COLO668 (cell line): ENCODE measurements around the gene PLCB1.
A peak's percentile ranks its signal among the peaks of the same experiment; 100 is the strongest.

Experiments used
- DNase-seq: peaks from one replicate; lab custom pipeline; 2025; ENCODE audit not compliant: unreplicated experiment; lab: John Stamatoyannopoulos, UW

PLCB1 gene

GRCh38 chr20:8525017-8525343, 392.9 kb downstream of the PLCB1 start:
- DNase-seq, result no peak

DNA sequence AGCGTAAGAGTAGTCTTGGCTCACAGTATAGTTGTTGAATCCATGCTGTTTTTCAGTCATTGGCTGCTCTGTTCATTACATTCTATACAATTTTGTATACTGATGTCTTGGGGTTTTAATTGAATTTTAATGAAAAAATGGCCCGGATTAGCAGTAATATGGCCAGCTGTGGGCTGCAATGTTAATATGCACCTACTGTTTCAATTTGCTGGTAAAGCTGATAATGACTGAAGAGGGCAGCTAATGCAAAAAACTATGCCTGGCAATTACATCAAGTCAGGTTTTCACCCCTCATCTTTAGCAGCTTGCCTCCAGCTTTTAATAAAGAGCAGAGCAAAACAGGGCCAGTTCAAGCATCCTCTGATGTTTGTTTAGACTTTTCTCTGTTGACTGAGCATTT, 394.5 kb downstream of the PLCB1 start:
- no peak for DNase-seq

- no peak for DNase-seq
Measured at GRCh38 chr20:8527998-8528723, 396.1 kb downstream of the PLCB1 start.

- DNase-seq, result no peak
Measured at GRCh38 chr20:8530022-8530421, 398.0 kb downstream of the PLCB1 start.

GRCh38 chr20:8532169-8532568, 400.1 kb downstream of the PLCB1 start:
- DNase-seq, result peak; percentile 10

DNA sequence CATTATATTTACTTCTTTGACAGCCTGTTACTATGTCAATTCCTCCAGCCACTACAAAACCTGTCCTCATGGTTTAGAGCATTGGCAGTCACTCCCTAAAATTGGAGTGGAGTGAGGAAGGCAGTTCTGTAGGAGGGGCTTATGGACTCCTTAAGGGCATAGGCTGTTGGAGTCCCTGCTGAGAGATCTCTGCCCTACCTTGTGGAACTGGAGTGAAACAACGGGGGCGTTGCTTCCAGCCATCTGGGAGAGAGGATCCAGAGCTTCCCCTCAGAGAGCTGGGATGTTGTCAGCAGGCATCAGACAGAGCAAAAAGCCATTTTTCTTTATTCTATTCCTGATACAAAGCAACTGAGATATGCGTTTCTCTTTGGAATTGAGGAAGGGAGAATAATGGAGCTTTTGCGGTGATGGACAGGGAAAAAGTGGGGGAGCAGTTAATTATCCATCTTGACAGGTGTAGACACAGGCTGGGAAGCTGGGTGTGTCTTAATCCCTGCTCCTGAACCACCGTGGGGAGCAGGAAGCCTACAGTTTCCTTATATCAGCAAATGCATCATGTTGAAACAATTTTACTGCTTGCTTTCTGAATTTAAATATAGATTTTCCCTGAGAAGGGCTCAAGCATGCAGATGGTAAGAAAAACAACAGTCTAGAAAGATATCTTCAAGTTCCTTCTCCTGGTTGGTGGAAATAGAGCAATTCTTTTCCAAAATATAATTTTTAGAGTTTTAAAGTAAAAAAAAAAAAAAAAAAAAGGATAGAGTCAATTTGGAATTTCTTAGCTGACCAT, 402.5 kb downstream of the PLCB1 start:
- DNase-seq, result no peak

DNA sequence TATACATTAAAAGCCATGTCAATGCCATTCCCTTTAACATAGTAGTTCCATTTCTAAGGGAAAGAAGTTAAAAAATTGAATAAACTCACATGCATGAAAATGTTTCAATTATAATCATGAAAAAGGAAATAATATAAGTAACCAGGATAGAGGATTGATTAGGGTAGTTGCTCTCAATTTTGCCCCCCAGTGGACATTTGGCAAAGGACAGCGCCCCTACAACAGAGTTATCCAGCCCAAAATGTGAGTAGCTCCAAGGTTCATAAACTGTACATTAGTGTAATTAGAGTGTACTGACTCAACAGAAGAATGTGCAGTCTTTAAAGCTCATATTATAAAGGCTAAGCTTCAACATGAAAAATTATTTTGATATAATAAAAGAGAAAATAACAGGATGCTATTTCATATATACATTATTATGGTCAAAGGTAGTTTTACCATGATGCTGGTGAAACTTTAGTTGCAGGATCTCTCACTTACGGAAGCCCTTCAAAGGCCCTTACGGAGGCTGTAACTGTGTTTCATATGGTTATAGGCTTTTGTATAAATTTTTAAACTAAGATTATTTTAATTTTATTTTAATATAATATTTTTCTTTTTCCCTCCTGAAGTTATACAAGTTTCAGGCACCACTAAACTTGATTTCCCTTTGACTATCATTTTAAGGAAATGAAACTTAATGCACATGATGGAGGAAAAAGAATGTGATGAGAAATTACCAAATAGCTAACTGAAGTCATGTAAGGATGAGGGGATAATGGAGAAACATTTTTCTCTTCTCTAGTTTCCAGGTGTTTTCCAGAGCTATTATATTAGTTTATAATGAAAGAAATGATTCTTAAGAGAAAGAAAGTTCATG, 403.6 kb downstream of the PLCB1 start:
- no peak for DNase-seq

GRCh38 chr20:8536262-8536618, 404.2 kb downstream of the PLCB1 start:
- DNase-seq, result no peak

GRCh38 chr20:8540466-8540865, 408.4 kb downstream of the PLCB1 start:
- no peak for DNase-seq

DNA sequence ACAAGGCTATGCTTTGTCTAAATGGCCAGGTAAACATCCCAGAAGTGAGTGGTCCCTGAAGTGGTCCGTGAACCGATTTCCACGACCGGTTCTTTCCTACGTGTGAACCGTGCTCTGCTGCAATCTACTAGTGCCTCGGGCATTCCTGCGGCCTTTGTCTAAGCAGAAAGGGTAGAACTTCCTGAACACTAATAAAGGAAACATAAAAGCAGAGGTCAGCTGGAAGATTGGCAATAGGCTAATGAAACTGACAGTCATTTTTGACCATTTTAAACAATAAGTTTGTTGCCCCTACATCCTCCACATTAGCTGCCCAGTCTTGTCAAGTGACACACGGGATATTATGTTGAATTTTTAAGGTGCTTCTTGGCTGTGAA, 410.0 kb downstream of the PLCB1 start:
- DNase-seq, result no peak

GRCh38 chr20:8545212-8545611, 413.1 kb downstream of the PLCB1 start:
- no peak for DNase-seq

DNA sequence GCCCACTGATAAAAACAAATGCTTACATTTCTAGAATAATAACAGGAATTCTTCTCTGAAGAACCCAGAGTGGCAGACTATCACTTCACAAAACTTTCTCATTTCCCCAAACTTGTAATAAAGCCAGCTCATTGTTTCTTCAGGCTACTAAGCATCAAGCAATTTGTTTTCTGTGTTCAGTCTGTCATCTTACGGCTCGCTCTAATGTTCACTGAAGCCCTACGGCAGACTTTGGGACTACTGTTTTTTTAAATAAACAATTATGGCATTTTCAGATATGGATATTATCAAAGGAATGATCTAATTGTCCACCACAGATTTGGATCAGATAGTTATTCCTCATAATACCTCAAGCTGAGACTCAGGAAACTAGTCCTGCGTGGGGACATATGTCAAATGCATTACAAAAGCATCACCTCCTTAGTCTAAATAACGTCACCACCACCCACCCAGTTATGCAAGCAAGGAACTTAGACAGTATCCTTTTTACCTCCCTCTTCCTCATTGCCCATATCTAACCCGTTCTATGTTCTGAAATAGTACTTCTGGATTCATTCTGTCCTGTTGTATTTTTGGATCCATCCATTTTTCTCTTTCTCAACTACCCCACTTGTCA, 415.1 kb downstream of the PLCB1 start:
- no peak for DNase-seq

- DNase-seq, result no peak
Measured at GRCh38 chr20:8547968-8548588, 416.0 kb downstream of the PLCB1 start.

DNA sequence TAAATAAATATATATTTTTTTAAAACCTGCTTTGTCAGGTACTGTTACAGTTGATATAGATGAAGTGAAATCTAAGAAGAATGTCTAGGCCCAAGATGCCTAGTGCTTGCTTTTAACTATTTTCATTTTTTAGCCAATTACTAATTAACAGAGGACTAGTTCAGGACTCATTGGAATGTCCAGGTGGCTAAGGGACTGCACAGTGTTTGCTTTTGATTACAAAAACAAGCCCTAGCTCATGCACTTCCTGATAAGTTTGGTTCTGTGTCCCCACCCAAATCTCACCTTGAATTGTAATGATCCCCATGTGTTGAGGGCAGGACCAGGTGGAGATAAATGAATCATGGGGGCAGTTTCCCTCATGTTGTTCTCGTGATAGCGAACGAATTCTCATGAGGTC, 417.1 kb downstream of the PLCB1 start:
- DNase-seq, result no peak

DNA sequence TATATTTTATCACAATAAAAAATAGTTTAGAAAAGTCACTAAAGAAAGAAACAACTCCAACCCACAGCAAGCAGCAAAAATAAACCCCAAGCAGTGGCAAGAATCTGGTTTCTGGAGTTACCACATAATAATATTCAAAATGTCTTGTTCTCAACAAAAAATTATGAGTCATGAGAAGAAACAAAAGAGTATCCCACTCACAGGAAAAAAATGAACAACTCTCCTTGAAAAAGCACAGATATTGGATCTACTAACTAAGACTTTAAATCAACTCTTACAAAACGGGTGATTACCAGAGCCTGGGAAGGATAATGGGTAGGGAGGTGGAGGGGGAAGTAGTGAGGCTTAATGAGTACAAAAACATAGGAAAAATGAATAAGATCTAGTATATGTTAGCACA, 425.6 kb downstream of the PLCB1 start:
- no peak for DNase-seq

DNA sequence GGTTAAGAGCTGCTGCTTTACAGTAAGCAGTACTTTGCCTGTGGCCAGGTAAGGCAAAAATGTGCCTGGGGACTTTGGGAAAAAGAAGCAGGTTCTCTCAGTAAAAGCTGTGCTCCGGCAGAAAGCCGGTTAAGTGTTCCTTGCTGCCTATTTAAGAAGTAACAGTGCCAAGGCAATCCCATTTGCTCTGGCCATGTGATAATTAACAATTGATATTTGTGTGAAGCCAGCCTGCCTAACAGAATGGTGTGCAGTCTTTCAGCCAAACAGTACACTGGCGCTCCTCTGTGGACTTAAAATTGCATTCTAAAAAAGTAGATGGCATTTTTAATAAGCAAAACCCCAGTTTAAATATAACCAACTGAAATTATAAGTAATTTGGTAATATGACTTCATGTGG, 430.3 kb downstream of the PLCB1 start:
- no peak for DNase-seq

DNA sequence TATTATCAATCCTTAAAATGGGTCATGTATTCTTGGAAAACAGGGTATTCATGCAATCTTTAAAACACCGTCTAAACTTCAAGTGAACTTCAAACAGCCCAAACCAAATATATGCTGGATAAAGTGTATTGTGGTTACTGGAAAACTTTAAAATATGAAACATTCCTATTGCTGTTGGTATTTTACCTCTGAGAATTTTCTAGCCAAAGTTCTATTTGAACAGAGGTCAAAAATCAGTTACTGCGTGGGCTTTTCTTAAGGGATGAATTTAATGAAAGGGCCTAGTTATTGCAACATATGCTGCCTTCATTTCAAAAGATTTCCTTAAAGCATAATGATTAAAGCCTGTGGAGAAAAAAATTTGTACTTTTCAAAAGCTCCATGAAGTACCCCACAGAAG, 436.0 kb downstream of the PLCB1 start:
- DNase-seq, result no peak

DNA sequence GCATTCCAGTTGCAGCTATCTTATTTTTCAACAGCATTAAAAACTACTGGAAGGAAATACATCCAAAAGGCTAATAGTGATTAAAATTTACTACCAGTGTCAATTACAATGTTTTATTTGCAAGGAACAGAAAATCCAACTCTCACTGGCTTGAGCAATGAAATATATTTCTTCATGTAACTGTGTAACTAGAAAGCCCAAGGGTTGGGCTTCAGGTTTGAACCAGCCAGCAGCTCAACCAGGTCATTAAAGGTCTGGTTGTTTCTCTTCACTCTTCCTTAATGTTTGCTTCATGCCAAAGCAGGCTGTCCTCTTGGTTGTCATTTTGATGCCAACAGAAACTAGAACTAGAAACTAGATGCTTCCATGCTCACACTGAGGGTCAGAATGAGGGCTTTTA, 437.7 kb downstream of the PLCB1 start:
- DNase-seq, result no peak

GRCh38 chr20:8571611-8572010, 439.5 kb downstream of the PLCB1 start:
- DNase-seq, result no peak

DNA sequence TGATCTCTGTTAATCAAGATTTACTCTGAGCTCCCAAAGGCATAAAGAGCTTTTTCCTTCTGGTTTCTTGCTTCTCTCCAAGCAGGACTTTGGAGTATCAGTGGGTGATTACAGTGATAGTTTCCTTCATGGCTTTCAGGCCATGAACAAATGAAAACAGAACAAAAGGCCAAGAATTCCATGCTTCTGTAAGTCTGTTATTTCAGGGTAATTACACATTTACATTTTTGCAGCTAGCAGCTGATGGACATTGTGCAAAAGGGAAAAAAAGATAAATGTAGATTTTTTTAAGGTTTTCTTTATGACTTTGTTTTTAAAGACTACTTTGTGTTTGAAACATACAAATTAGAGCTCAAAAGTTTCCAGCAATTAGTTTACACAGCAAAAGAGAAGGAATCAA, 441.6 kb downstream of the PLCB1 start:
- DNase-seq, result no peak

- no peak for DNase-seq
Measured at GRCh38 chr20:8575114-8575513, 443.0 kb downstream of the PLCB1 start.
